Activated CD4-positive, alpha-beta T cell treated with anti-CD3 and anti-CD28 coated beads for 1 hour (primary cell): Measurements from ENCODE around the gene TSNAXIP1.

Experiments
- DNase-seq: peaks from one replicate; pipeline ENCODE4 v3.0.0-alpha.2; 2020

Gene TSNAXIP1, protein sequence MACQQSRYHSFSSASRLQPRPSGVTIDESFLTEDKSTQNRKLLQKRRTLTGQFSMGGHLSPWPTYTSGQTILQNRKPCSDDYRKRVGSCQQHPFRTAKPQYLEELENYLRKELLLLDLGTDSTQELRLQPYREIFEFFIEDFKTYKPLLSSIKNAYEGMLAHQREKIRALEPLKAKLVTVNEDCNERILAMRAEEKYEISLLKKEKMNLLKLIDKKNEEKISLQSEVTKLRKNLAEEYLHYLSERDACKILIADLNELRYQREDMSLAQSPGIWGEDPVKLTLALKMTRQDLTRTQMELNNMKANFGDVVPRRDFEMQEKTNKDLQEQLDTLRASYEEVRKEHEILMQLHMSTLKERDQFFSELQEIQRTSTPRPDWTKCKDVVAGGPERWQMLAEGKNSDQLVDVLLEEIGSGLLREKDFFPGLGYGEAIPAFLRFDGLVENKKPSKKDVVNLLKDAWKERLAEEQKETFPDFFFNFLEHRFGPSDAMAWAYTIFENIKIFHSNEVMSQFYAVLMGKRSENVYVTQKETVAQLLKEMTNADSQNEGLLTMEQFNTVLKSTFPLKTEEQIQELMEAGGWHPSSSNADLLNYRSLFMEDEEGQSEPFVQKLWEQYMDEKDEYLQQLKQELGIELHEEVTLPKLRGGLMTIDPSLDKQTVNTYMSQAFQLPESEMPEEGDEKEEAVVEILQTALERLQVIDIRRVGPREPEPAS

GRCh38 chr16:67806428-67807147, at the start of gene TSNAXIP1, which contains the start of gene RANBP10:
Gene TSNAXIP1, plus strand, starts transcription at chr16:67806889. Its CDS starts 261 bp downstream, at chr16:67807150.
Gene RANBP10, minus strand, starts transcription at chr16:67806560. Its CDS starts 24 bp downstream, at chr16:67806536.
- DNase-seq = peak; percentile 93

DNA sequence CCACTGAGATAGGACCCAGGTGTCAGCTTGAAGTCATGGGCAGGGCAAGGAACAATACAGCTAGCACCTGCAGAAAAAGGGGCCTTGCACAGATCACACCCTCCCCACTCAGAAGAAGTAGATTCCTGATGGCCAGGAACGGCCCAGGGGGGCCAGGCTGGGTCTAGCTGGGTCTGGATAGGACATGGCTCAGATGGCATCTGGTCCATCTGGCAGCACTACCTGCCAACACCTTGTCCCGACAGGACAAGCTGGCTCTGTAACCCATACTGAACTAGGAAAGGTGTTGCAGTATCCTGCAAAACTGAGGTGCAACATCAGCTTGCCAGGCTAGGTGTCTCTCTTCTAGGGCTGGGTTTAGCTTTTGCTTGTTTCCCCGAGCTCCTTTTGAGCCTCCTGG, 48.7 kb upstream of the TSNAXIP1 start:
- DNase-seq = no peak

GRCh38 chr16:67758966-67759365, 47.7 kb upstream of the TSNAXIP1 start:
- no peak for DNase-seq

GRCh38 chr16:67760206-67760955, 46.3 kb upstream of the TSNAXIP1 start:
- DNase-seq = no peak

GRCh38 chr16:67760956-67761230, 45.8 kb upstream of the TSNAXIP1 start:
- no peak for DNase-seq

- no peak for DNase-seq
Observed at GRCh38 chr16:67761924-67762323, 44.8 kb upstream of the TSNAXIP1 start.

DNA sequence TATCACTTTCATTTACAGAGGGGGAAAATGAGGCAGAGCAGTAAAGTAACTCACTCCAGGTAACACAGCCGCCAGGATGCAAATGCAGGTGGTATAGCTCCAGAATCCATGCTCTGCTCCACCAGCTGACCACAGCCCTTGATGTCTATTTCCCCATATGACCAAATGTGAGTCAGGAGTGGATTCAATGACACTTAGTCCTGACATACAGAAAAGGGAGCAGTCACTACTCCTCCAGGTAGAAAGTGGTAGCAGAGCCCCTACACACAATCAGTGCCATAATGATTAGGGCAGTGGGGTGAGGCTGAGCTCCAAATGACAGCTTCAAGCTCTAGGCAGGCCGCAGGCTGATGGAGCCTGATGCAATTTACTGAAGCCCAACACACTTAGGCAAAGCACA, 44.3 kb upstream of the TSNAXIP1 start:
- DNase-seq = no peak

- no peak for DNase-seq
Observed at GRCh38 chr16:67763066-67763465, 43.6 kb upstream of the TSNAXIP1 start.

GRCh38 chr16:67764158-67764667, 42.5 kb upstream of the TSNAXIP1 start:
- no peak for DNase-seq

GRCh38 chr16:67766291-67766690, 40.4 kb upstream of the TSNAXIP1 start:
- DNase-seq = no peak

GRCh38 chr16:67767953-67768352, 38.7 kb upstream of the TSNAXIP1 start:
- no peak for DNase-seq

GRCh38 chr16:67770346-67770991, 36.2 kb upstream of the TSNAXIP1 start:
- no peak for DNase-seq

- DNase-seq = no peak
Observed at GRCh38 chr16:67773099-67773498, 33.6 kb upstream of the TSNAXIP1 start.

- no peak for DNase-seq
Observed at GRCh38 chr16:67773569-67774456, 32.9 kb upstream of the TSNAXIP1 start.

DNA sequence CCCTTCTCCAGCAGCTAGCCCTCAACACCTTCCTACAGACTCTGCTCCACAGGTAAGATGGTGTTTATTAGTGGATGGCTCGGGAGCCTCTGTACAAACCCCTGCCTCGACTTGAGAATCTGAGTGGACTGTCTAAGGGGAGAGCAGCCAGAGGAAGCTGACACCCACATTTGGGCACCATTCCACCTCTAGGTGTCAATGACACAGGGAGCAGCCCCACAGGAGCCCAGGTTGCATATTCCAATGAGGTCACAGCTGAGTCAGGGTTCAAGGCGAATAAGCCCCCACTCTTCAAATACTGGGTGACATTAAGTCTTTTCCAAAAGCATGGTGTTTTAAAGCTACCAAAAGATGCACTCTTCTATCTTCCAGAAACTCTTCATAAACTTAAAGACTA, 32.2 kb upstream of the TSNAXIP1 start:
- no peak for DNase-seq

GRCh38 chr16:67775273-67775672, 31.4 kb upstream of the TSNAXIP1 start:
- DNase-seq = no peak

DNA sequence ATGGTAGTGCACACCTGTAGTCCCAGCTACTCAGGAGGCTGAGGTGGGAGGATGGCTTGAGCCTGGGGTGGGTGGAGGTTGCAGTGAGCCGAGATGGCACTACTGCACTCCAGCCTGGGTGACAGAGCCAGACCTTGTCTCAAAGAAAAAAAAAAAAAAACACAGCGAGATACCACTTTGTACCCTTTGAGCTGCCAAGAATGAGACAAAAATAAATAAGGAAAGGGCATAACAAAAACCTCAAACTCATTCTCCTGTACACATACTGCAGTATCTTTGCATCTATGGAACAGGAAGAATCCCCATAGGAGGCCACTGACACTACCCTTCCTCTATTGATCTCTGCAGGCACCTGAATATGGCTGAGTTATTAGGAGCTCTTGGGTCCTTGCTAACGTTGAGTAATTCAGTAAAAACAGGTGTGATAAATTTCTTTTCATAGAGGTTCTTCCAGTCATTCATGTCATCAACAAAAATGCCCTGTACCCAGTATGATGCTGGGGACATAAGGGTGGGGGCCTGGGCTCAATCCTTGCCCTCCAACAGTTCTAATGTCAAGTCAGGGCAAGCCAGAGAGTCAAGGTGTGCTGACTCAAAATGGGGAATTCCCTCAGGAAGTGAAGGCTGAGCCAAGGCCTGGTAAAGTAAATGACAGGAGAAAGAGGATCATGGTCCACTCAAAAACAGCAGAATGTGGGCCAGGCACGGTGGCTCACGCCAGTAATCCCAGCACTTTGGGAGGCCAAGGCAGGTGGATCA, 27.3 kb upstream of the TSNAXIP1 start:
- DNase-seq = no peak

DNA sequence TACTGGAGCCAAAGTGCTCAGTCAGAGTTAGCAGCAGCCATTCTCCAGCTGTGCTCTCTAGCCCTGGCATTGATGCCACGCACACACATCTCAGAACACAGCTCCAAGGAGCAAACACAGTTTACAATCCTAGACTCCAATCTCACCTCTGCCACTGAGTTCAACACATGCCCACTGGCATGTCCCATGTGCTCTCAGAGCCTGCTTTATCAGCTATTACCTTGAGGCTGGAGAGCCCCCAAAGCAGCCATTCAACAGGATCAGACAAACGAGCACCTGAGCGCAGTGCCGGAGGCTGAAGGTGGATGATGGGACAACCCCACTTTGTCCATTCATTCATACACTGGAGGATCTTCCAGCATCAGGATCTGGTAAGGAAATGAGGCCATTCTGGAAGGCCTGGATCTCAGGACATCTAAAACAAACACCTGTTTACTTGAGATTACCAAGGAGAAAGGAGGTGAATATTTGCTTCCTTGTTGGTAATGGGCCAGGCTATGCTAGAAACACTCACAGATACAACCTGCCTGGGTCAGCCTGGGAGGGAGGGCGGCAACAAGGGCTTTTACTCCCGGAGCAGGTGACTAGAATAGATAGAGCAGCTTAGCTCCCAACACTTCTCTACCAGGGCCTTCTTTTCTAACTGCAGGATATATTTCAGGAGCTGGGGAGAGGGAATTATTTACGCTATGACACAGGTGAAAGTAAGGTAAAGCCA, 25.7 kb upstream of the TSNAXIP1 start:
- no peak for DNase-seq

GRCh38 chr16:67781565-67781921, 25.1 kb upstream of the TSNAXIP1 start:
- DNase-seq = no peak
